ENCODE measurements around the gene ATP9B. TPM values are rescaled to one million over a fixed set of nuclear protein-coding genes. Genes with fewer than 3 reads are reported as not detected.

The ATP9B gene
- total and polyA plus RNA-seq, 2 experiments from 2014 or later = 8.5 to 12.8 TPM

GRCh38 chr18:79274823-79275222 is 205.6 kb downstream of the ATP9B start:
- Histone ChIP-seq H3F3A (ENCODE audit: insufficient read depth) (no peaks in the 10 kb centered on the region), H3K79me2 (ENCODE audit: insufficient read depth) (no peaks in the 10 kb centered on the region), H3K4me3 (no peak overlapping the region), H3K4me2 (ENCODE audit: unreplicated experiment) (no peak overlapping the region), H3K27ac (no peak overlapping the region), H3K4me1 (ENCODE audit: insufficient read depth) (no peaks in the 10 kb centered on the region), H4K20me1 (ENCODE audit: insufficient read depth) (no peaks in the 10 kb centered on the region), H3K9me3 (ENCODE audit: low read depth) (no peaks in the 10 kb centered on the region), H3K36me3 (ENCODE audit: low read depth) (no peaks in the 10 kb centered on the region), H3K9me2 (ENCODE audit: insufficient read depth) (no peaks in the 10 kb centered on the region), H3K27me3 (replicated peaks; ENCODE audit: insufficient read depth) (no peaks in the 10 kb centered on the region), H2AFZ (no peak overlapping the region), H3K9ac (no peak overlapping the region)
- in situ Hi-C loops (cut with MboI) = no loop called here
- no peak for DNase-seq
- 89 to 96% methylated on average over 8 of the region's 8 CpGs for WGBS, 2 experiments (ENCODE audit: low coverage in 1 of 2, low lambda C conversion rate in 2 of 2, missing lambda C conversion rate in 2 of 2)
- TF ChIP-seq EZH2phosphoT487 (IDR thresholded peaks at IDR 0.05; ENCODE audit: insufficient read depth, low read depth) (no peak), EZH2 (IDR thresholded peaks at IDR 0.05; ENCODE audit: insufficient read depth, poor library complexity, severe bottlenecking) (no peak)

GRCh38 chr18:79275461-79275860 is 206.3 kb downstream of the ATP9B start:
- Histone ChIP-seq H3K27me3 (replicated peaks; ENCODE audit: insufficient read depth) (no peaks in the 10 kb centered on the region), H3K9me2 (ENCODE audit: insufficient read depth) (no peaks in the 10 kb centered on the region), H3K9me3 (ENCODE audit: low read depth) (no peaks in the 10 kb centered on the region), H3K9ac (no peak overlapping the region), H3K4me2 (ENCODE audit: unreplicated experiment) (no peak overlapping the region), H3F3A (ENCODE audit: insufficient read depth) (no peaks in the 10 kb centered on the region), H4K20me1 (ENCODE audit: insufficient read depth) (no peaks in the 10 kb centered on the region), H3K79me2 (ENCODE audit: insufficient read depth) (no peaks in the 10 kb centered on the region), H3K36me3 (ENCODE audit: low read depth) (no peaks in the 10 kb centered on the region), H3K4me3 (no peak overlapping the region), H3K4me1 (ENCODE audit: insufficient read depth) (no peaks in the 10 kb centered on the region), H2AFZ (no peak overlapping the region), H3K27ac (no peak overlapping the region)
- in situ Hi-C loops (cut with MboI) = no loop called here
- DNase-seq = no peak
- 88 to 95% methylated on average over 7 of the region's 7 CpGs for WGBS, 2 experiments (ENCODE audit: low coverage in 1 of 2, low lambda C conversion rate in 2 of 2, missing lambda C conversion rate in 2 of 2)
- TF ChIP-seq EZH2phosphoT487 (IDR thresholded peaks at IDR 0.05; ENCODE audit: insufficient read depth, low read depth) (no peak), EZH2 (IDR thresholded peaks at IDR 0.05; ENCODE audit: insufficient read depth, poor library complexity, severe bottlenecking) (no peak)

- Histone ChIP-seq H3K9ac (no peak overlapping the region), H3K4me3 (no peak overlapping the region), H2AFZ (no peak overlapping the region), H4K20me1 (ENCODE audit: insufficient read depth) (no peaks in the 10 kb centered on the region), H3K9me2 (ENCODE audit: insufficient read depth) (no peaks in the 10 kb centered on the region), H3K27me3 (replicated peaks; ENCODE audit: insufficient read depth) (no peaks in the 10 kb centered on the region), H3F3A (ENCODE audit: insufficient read depth) (no peaks in the 10 kb centered on the region), H3K79me2 (ENCODE audit: insufficient read depth) (no peaks in the 10 kb centered on the region), H3K4me2 (ENCODE audit: unreplicated experiment) (no peak overlapping the region), H3K9me3 (ENCODE audit: low read depth) (no peaks in the 10 kb centered on the region), H3K4me1 (ENCODE audit: insufficient read depth) (no peaks in the 10 kb centered on the region), H3K36me3 (ENCODE audit: low read depth) (no peaks in the 10 kb centered on the region), H3K27ac (no peak overlapping the region)
- DNase-seq = peak; percentile 23
- WGBS, 2 experiments (ENCODE audit: low coverage in 1 of 2, low lambda C conversion rate in 2 of 2, missing lambda C conversion rate in 2 of 2) = 70 to 75% methylated on average over 4 of the region's 4 CpGs
- in situ Hi-C loops (cut with MboI) = no loop called here
- no peak for TF ChIP-seq EZH2phosphoT487 (IDR thresholded peaks at IDR 0.05; ENCODE audit: insufficient read depth, low read depth)
Observed at GRCh38 chr18:79275992-79276391, 206.8 kb downstream of the ATP9B start.

GRCh38 chr18:79278896-79279295 is 209.7 kb downstream of the ATP9B start:
- 84% methylated on average over 11 of the region's 11 CpGs for WGBS, 2 experiments (ENCODE audit: low coverage in 1 of 2, low lambda C conversion rate in 2 of 2, missing lambda C conversion rate in 2 of 2)
- Histone ChIP-seq H3K9me3 (ENCODE audit: low read depth) (no peaks in the 10 kb centered on the region), H3K4me2 (ENCODE audit: unreplicated experiment) (no peak overlapping the region), H3K4me3 (no peak overlapping the region), H3K4me1 (ENCODE audit: insufficient read depth) (no peaks in the 10 kb centered on the region), H3K79me2 (ENCODE audit: insufficient read depth) (no peaks in the 10 kb centered on the region), H2AFZ (no peak overlapping the region), H3K27me3 (replicated peaks; ENCODE audit: insufficient read depth) (no peaks in the 10 kb centered on the region), H3K27ac (no peak overlapping the region), H3K36me3 (ENCODE audit: low read depth) (no peaks in the 10 kb centered on the region), H4K20me1 (ENCODE audit: insufficient read depth) (no peaks in the 10 kb centered on the region), H3K9ac (no peak overlapping the region), H3F3A (ENCODE audit: insufficient read depth) (no peaks in the 10 kb centered on the region), H3K9me2 (ENCODE audit: insufficient read depth) (no peaks in the 10 kb centered on the region)
- TF ChIP-seq EZH2 (IDR thresholded peaks at IDR 0.05; ENCODE audit: insufficient read depth, poor library complexity, severe bottlenecking) (no peak), EZH2phosphoT487 (IDR thresholded peaks at IDR 0.05; ENCODE audit: insufficient read depth, low read depth) (no peak)
- in situ Hi-C loops (cut with MboI) = no loop called here
- no peak for DNase-seq

All from GM23248 (cell line).